GM21423 (cell line): Measurements from ENCODE around the gene ASPG.

ENCODE experiments used
- ATAC-seq: cut with Tn5 transposase; IDR thresholded peaks from one replicate; pipeline ENCODE4 v1.9.1; 2021; ENCODE audit warnings: mild to moderate bottlenecking, moderate library complexity; ENCODE audit not compliant: unreplicated experiment

The ASPG gene

GRCh38 chr14:104073764-104074163 is 11.7 kb upstream of the ASPG start:
- ATAC-seq, result no peak

GRCh38 chr14:104075530-104076151 is 9.9 kb upstream of the ASPG start:
- ATAC-seq, result no peak

GRCh38 chr14:104076743-104077142 is 8.8 kb upstream of the ASPG start:
- ATAC-seq, result no peak

- peak; percentile 92 for ATAC-seq
These were observed 7.5 kb upstream of the ASPG start for GRCh38 chr14:104078031-104078455.

GRCh38 chr14:104080376-104081260 is 4.9 kb upstream of the ASPG start:
- no peak for ATAC-seq

- no peak for ATAC-seq
These were observed 4.2 kb upstream of the ASPG start for GRCh38 chr14:104081261-104081835.

- ATAC-seq, result no peak
These were observed 3.5 kb upstream of the ASPG start for GRCh38 chr14:104081951-104082464.

- ATAC-seq, result no peak
These were observed 2.7 kb upstream of the ASPG start for GRCh38 chr14:104082807-104083206.

GRCh38 chr14:104084251-104085002 is 1.1 kb upstream of the ASPG start:
- ATAC-seq, result no peak

- no peak for ATAC-seq
These were observed 345 bp downstream of the ASPG start for GRCh38 chr14:104085889-104086201.

GRCh38 chr14:104086210-104086660 is 735 bp downstream of the ASPG start:
- no peak for ATAC-seq

GRCh38 chr14:104086661-104087461 is 1.4 kb downstream of the ASPG start:
- no peak for ATAC-seq

- no peak for ATAC-seq
These were observed 2.0 kb downstream of the ASPG start for GRCh38 chr14:104087505-104087904.

GRCh38 chr14:104087981-104088850 is 2.7 kb downstream of the ASPG start:
- ATAC-seq, result no peak

GRCh38 chr14:104090071-104090748 is 4.7 kb downstream of the ASPG start:
- ATAC-seq, result no peak

GRCh38 chr14:104091061-104091926 is 5.8 kb downstream of the ASPG start:
- ATAC-seq, result no peak

GRCh38 chr14:104091927-104092771 is 6.6 kb downstream of the ASPG start:
- no peak for ATAC-seq
